NCI-H1105 treated with DMSO at 0.1 percent for 48 hours (cell line): ENCODE data around the gene STAT2.
A peak's percentile ranks its signal among the peaks of the same experiment; 100 is the strongest.
"Not testable (repeated sequence)": the region's sequence is repeated elsewhere in the genome, so short reads cannot be mapped to it uniquely, and the experiment has no call there.

ENCODE experiments used
- DNase-seq: peaks from one replicate; lab custom pipeline; 2025; lab: John Stamatoyannopoulos, UW

Gene STAT2

GRCh38 chr12:56330936-56331490, 28.9 kb downstream of the STAT2 start:
- no peak for DNase-seq

- DNase-seq: peak; percentile 3
Measured at GRCh38 chr12:56326533-56326932, 33.4 kb downstream of the STAT2 start.

GRCh38 chr12:56326126-56326525, 33.8 kb downstream of the STAT2 start:
- no peak for DNase-seq

GRCh38 chr12:56324206-56324605, 35.7 kb downstream of the STAT2 start:
- DNase-seq: no peak

- DNase-seq: not testable (repeated sequence)
Measured at GRCh38 chr12:56321610-56322009, 38.3 kb downstream of the STAT2 start.

GRCh38 chr12:56321027-56321426, 38.9 kb downstream of the STAT2 start:
- no peak for DNase-seq

- DNase-seq: no peak
Measured at GRCh38 chr12:56317675-56318074, 42.2 kb downstream of the STAT2 start.

- DNase-seq: peak; percentile 89
Measured at GRCh38 chr12:56315622-56316473, 44.1 kb downstream of the STAT2 start, which contains the start of gene CNPY2. Gene CNPY2, minus strand, starts transcription at chr12:56315988. Its CDS starts 771 bp downstream, at chr12:56315217.

- no peak for DNase-seq
Measured at GRCh38 chr12:56315249-56315621, 44.7 kb downstream of the STAT2 start.

GRCh38 chr12:56311003-56311402, 48.9 kb downstream of the STAT2 start:
- no peak for DNase-seq

GRCh38 chr12:56308714-56309113, 51.2 kb downstream of the STAT2 start:
- DNase-seq: no peak

GRCh38 chr12:56307221-56307965, 52.5 kb downstream of the STAT2 start:
- DNase-seq: no peak

- no peak for DNase-seq
Measured at GRCh38 chr12:56304872-56305590, 54.9 kb downstream of the STAT2 start.

- no peak for DNase-seq
Measured at GRCh38 chr12:56304276-56304675, 55.6 kb downstream of the STAT2 start.

GRCh38 chr12:56300644-56301464, 59.1 kb downstream of the STAT2 start:
- no peak for DNase-seq

GRCh38 chr12:56299853-56300643, 59.9 kb downstream of the STAT2 start, which contains the start of gene CS:
Gene CS, minus strand, starts transcription at chr12:56300330. Its CDS starts 129 bp downstream, at chr12:56300201.
- peak; percentile 89 for DNase-seq

- DNase-seq: no peak
Measured at GRCh38 chr12:56299308-56299852, 60.5 kb downstream of the STAT2 start.

GRCh38 chr12:56298828-56299227, 61.1 kb downstream of the STAT2 start:
- DNase-seq: no peak

- no peak for DNase-seq
Measured at GRCh38 chr12:56297400-56297799, 62.5 kb downstream of the STAT2 start.

- DNase-seq: no peak
Measured at GRCh38 chr12:56296295-56296694, 63.6 kb downstream of the STAT2 start.
